ENCODE measurements around the gene DAB1.

- TF ChIP-seq CTCF (IDR thresholded peaks at IDR 0.05; ENCODE audit: control extremely low read depth in 1 of 3, insufficient read depth in 1 of 3, low read depth in 1 of 3, low read length in 3 of 3) (no peak), POLR2A (IDR thresholded peaks at IDR 0.05; ENCODE audit: control extremely low read depth in 1 of 2, low read depth in 2 of 2, low read length in 2 of 2) (no peak), JUND (IDR thresholded peaks at IDR 0.05; ENCODE audit: low read length) (no peak), SIRT6 (IDR thresholded peaks at IDR 0.05; ENCODE audit: low read length) (no peak), CBX5 (IDR thresholded peaks at IDR 0.05; ENCODE audit: low read depth, low read length) (no peak)
Measured at GRCh38 chr1:57363643-57364042, 60.2 kb downstream of the DAB1 start.

Measured in H1 (cell line).